Esophagus squamous epithelium (tissue), 5 donors: ENCODE measurements around the gene CT45A8. TPM values are rescaled to one million over a fixed set of nuclear protein-coding genes. Genes with fewer than 3 reads are reported as not detected.
"Not testable (repeated sequence)": the region's sequence is repeated elsewhere in the genome, so short reads cannot be mapped to it uniquely, and the experiment has no call there.

Experiments
- DNase-seq: peaks from one replicate; lab custom pipeline; 2025; lab: John Stamatoyannopoulos, UW
- H3K27ac ChIP-seq, 4 donors: fragments of 200-600 bp; sonication (generic); one replicate each; pipeline ENCODE4 v1.5.1; 2016 to 2019; ENCODE audit warnings: mild to moderate bottlenecking in 1 of 4
- H3K27me3 ChIP-seq, 4 donors: fragments of 200-600 bp; sonication (generic); 1 replicate in 3 of 4; 2 replicates in 1 of 4; pipeline versions ENCODE4 v1.5.1 to v1.6.0; 2017 to 2021; ENCODE audit warnings: antibody characterized with exemption in 1 of 4
- H3K36me3 ChIP-seq, 3 donors: fragments of 200-600 bp; sonication (generic); one replicate each; pipeline ENCODE4 v1.5.1; 2016 to 2019
- H3K4me1 ChIP-seq, 3 donors: fragments of 200-600 bp; sonication (generic); one replicate each; pipeline ENCODE4 v1.5.1; 2017 to 2019
- H3K4me3 ChIP-seq, 4 donors: fragments of 200-600 bp; sonication (generic); 1 replicate in 3 of 4; 2 replicates in 1 of 4; pipeline ENCODE4 v1.5.1; 2016 to 2019; ENCODE audit warnings: mild to moderate bottlenecking in 2 of 4, moderate library complexity in 1 of 4
- H3K9me3 ChIP-seq, 3 donors: fragments of 200-600 bp; sonication (generic); one replicate each; pipeline ENCODE4 v1.5.1; 2016 to 2019
- CTCF ChIP-seq, 6 experiments: fragments of 450-650 bp in 4 of 6; fragments of 200-600 bp in 2 of 6; sonication (generic) in 2 of 6; IDR thresholded peaks; one replicate each; pipeline ENCODE4 v1.5.1; 2016 to 2019; ENCODE audit warnings: antibody characterized with exemption in 6 of 6, mild to moderate bottlenecking in 4 of 6, moderate library complexity in 4 of 6
- POLR2A ChIP-seq, 4 donors: fragments of 450-650 bp; IDR thresholded peaks; one replicate each; pipeline ENCODE4 v1.6.1; 2017; ENCODE audit warnings: antibody characterized with exemption in 4 of 4, mild to moderate bottlenecking in 4 of 4, moderate library complexity in 3 of 4
- WGBS, 2 donors: methylation state at CpG; one replicate each; pipeline ENCODE4 v1.1.5; 2018; 5-methylcytosine and 5-hydroxymethylcytosine counted together
- intact Hi-C: fragments of 100-400 bp; cut with DNase I; formaldehyde crosslinking; loops from one replicate; pipeline ENCODE4 v1.15.0; 2022
- total RNA-seq, 4 donors: library from RNA; depleted of rRNA; stranded (reverse); fragments of >200 nt; gene quantifications; one replicate each; pipeline ENCODE4 v1.1.0, GENCODE V29; 2016
- donor health status: DM: yes; HTN: yes; CAD: no.

CT45A8 gene, protein sequence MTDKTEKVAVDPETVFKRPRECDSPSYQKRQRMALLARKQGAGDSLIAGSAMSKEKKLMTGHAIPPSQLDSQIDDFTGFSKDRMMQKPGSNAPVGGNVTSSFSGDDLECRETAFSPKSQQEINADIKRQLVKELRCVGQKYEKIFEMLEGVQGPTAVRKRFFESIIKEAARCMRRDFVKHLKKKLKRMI
- total RNA-seq = not detected

GRCh38 chrX:135854438-135854837, at the start of gene CT45A8:
CT45A8 (minus strand) TSS chrX:135854538; CDS start chrX:135850783, 3,755 bp downstream.
- H3K4me1 ChIP-seq, H3K9me3 ChIP-seq, H3K27ac ChIP-seq, H3K4me3 ChIP-seq, H3K36me3 ChIP-seq, H3K27me3 ChIP-seq, DNase-seq, intact Hi-C loops: not testable (repeated sequence)
- no CpG with 5 or more reads among the region's 17 CpGs for WGBS, 2 donors

DNA sequence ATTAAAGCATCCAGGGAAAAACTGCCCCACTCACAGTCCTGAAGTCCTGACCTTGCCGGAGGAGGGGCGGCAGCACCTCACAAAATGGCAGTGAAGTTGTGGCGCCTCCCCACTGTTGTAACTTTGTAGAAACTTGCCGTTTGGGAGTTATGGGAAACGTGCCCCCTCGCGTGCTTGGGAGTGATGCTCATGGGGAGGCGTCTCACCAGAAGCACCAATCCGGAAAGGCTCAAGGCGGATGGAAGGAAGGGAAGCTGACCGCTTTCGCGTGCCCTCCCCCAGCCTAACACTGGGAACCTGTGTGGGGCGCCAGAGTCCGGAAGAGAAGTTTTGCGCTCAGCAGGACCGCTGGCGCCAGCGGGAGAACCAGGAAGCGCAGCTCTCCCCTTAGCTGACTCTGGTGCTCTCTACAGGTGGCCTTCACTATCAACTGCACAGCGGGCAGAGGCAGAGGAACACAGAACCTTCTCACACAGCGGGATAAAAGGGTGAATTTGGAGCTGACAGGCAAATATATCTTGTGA, 39.0 kb upstream of the CT45A8 start, which contains the start of the genes CT45A10 and SAGE1:
TSS of gene CT45A10 (minus strand) at position 151 of the 524 bp plus-strand sequence. CDS start 8,100 bp downstream, outside the sequence.
TSS of gene SAGE1 (plus strand) at position 423 of the 524 bp plus-strand sequence. CDS start 2,527 bp downstream, outside the sequence.
- Histone ChIP-seq H3K36me3 (no peaks in the 10 kb centered on the region), H3K4me1 (no peaks in the 10 kb centered on the region), H3K27ac (no peak within 1 kb of the TSS), H3K4me3 (no peak within 1 kb of the TSS), H3K27me3 (no peaks in the 10 kb centered on the region), H3K9me3 (no peaks in the 10 kb centered on the region)
- TF ChIP-seq POLR2A (IDR thresholded peaks at IDR 0.05) (no peak), CTCF (IDR thresholded peaks at IDR 0.05) (no peak)
- intact Hi-C loops = no loop called here
- 84% methylated on average over 22 of the region's 22 CpGs; no CpG with 5 or more reads in 1 of the 2 donors for WGBS, 2 donors
- no peak for DNase-seq

DNA sequence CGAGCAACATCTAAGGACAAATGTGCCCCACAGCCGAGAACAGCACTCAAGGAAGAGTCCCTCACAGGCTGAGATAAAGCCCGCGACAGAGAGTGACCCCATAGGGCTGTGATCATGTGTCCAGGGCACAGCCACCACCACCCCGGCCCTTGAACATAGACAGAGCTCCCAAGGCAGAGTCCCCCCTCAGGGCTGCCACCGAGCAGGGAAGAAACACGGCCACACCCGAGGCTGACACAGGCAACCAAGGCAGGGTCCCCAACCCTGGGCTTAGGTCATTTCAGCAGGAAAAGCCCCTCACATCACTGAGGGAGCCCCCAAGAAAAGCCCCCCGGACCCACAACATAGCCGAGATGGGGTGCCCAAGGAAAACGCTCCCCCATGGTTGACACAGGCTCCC, 38.4 kb upstream of the CT45A8 start:
- no peak for DNase-seq
- no peaks in the 10 kb centered on the region for H3K27me3 ChIP-seq
- H3K9me3 ChIP-seq = no peaks in the 10 kb centered on the region
- intact Hi-C loops = no loop called here
- no peak overlapping the region for H3K27ac ChIP-seq
- no peak overlapping the region for H3K4me3 ChIP-seq
- no peaks in the 10 kb centered on the region for H3K36me3 ChIP-seq
- H3K4me1 ChIP-seq = no peaks in the 10 kb centered on the region
- WGBS, 2 donors = 94 to 100% methylated on average over 1 to 3 of the region's 11 CpGs
- no peak for TF ChIP-seq CTCF (IDR thresholded peaks at IDR 0.05)
- TF ChIP-seq POLR2A (IDR thresholded peaks at IDR 0.05) = no peak

DNA sequence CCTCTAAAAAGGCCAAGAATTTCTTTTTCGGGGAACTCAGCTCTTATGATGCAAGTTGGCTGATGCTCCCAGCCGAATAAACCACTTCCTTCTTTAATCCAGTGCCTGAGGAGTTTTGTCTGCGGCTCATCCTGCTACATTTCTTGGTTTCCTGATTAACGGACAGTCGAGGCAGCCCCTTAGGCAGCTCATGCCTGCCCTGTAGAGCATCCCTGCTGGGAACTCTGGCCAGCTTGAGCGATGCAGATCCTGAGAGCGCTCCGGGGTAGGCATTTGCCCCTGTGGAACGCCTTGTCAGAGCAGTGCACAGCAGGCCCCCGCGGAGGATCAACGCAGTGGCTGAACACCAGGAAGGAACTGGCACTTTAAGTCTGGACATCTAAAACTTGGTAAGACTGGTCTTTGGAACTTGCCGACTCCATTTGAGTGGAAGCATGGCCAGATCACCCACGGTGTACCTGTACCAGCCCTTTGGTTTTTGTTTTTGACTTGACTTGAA, 35.8 kb upstream of the CT45A8 start:
- Histone ChIP-seq H3K9me3 (no peaks in the 10 kb centered on the region), H3K4me3 (no peak overlapping the region), H3K4me1 (no peaks in the 10 kb centered on the region), H3K27ac (no peak overlapping the region), H3K36me3 (no peaks in the 10 kb centered on the region), H3K27me3 (no peaks in the 10 kb centered on the region)
- WGBS, 2 donors = 76 to 91% methylated on average over 7 of the region's 14 CpGs
- TF ChIP-seq CTCF (IDR thresholded peaks at IDR 0.05) = no peak
- no peak for TF ChIP-seq POLR2A (IDR thresholded peaks at IDR 0.05)
- intact Hi-C loops = no loop called here
- DNase-seq = no peak

DNA sequence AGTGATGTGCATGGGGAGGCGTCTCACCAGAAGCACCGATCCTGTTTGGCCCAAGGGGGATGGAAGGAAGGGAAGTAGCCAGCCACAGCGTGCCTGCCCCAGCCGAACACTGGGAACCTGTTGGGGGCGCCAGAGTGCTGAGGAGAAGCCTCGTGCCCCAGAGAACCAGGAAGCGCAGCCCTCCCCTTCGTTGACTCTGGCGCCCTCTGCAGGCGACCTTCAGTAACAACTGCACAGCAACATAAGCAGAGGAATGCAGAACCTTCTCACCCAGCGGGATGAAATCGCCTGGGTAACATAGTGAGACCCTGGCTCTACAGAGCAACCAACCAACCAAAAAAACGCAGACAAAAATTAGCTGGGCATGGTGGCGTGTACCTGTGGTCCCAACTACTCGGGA, 34.6 kb upstream of the CT45A8 start:
- H3K9me3 ChIP-seq, intact Hi-C loops, H3K27ac ChIP-seq, H3K36me3 ChIP-seq, H3K27me3 ChIP-seq, H3K4me1 ChIP-seq, DNase-seq, H3K4me3 ChIP-seq: not testable (repeated sequence)
- WGBS, 2 donors = 65 to 76% methylated on average over 3 to 4 of the region's 15 CpGs

DNA sequence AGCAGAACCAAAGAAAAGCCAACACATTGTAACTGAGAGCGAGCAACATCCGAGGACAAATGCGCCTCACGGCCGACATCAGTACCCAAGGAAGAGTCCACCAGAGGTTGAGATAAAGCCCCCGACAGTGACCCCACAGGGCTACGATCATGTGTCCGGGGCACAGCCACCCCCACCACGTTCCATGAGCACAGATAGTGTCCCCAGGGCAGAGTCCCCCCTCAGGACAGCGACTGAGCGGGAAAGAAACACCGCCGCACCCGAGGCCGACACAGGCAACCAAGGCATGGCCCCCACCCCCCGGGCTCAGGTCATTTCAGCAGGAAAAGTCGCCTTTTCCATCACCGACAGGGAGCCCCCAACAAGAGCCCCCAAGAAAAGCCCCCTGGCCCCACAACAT, 33.9 kb upstream of the CT45A8 start:
- H3K4me3 ChIP-seq, H3K4me1 ChIP-seq, DNase-seq, H3K36me3 ChIP-seq, H3K27ac ChIP-seq, H3K27me3 ChIP-seq, intact Hi-C loops, H3K9me3 ChIP-seq: not testable (repeated sequence)
- WGBS, 2 donors = 85 to 87% methylated on average over 8 to 10 of the region's 18 CpGs

GRCh38 chrX:135882741-135883140, 28.4 kb upstream of the CT45A8 start:
- H3K27me3 ChIP-seq, DNase-seq, intact Hi-C loops, H3K36me3 ChIP-seq, H3K4me1 ChIP-seq, H3K4me3 ChIP-seq, H3K9me3 ChIP-seq, H3K27ac ChIP-seq: not testable (repeated sequence)
- 49 to 60% methylated on average over 4 of the region's 5 CpGs for WGBS, 2 donors

DNA sequence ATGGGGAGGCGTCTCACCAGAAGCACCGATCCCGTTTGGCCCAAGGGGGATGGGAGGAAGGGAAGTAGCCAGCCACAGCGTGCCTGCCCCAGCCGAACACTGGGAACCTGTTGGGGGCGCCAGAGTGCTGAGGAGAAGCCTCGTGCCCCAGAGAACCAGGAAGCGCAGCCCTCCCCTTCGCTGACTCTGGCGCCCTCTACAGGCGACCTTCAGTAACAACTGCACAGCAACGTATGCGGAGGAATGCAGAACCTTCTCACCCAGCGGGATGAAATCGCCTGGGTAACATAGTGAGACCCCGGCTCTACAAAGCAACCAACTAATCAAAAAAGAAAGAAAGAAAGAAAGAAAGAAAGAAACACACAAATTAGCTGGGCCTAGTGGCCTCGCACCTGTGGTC, 17.4 kb upstream of the CT45A8 start, which contains the start of gene CT45A9:
TSS of gene CT45A9 (minus strand) at position 101 of the 400 bp plus-strand sequence. CDS start 3,751 bp downstream, outside the sequence.
- H3K27me3 ChIP-seq, intact Hi-C loops, H3K36me3 ChIP-seq, H3K4me1 ChIP-seq, H3K4me3 ChIP-seq, H3K27ac ChIP-seq, H3K9me3 ChIP-seq, DNase-seq: not testable (repeated sequence)
- WGBS, 2 donors = no CpG with 5 or more reads among the region's 17 CpGs

DNA sequence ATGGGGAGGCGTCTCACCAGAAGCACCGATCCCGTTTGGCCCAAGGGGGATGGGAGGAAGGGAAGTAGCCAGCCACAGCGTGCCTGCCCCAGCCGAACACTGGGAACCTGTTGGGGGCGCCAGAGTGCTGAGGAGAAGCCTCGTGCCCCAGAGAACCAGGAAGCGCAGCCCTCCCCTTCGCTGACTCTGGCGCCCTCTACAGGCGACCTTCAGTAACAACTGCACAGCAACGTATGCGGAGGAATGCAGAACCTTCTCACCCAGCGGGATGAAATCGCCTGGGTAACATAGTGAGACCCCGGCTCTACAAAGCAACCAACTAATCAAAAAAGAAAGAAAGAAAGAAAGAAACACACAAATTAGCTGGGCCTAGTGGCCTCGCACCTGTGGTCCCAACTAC, 17.2 kb downstream of the CT45A8 start, which contains the start of gene CT45A7:
TSS of gene CT45A7 (minus strand) at position 101 of the 400 bp plus-strand sequence. CDS start 3,747 bp downstream, outside the sequence.
- H3K4me3 ChIP-seq, intact Hi-C loops, H3K27me3 ChIP-seq, H3K9me3 ChIP-seq, H3K27ac ChIP-seq, H3K4me1 ChIP-seq, H3K36me3 ChIP-seq, DNase-seq: not testable (repeated sequence)
- WGBS, 2 donors = no CpG with 5 or more reads among the region's 17 CpGs

DNA sequence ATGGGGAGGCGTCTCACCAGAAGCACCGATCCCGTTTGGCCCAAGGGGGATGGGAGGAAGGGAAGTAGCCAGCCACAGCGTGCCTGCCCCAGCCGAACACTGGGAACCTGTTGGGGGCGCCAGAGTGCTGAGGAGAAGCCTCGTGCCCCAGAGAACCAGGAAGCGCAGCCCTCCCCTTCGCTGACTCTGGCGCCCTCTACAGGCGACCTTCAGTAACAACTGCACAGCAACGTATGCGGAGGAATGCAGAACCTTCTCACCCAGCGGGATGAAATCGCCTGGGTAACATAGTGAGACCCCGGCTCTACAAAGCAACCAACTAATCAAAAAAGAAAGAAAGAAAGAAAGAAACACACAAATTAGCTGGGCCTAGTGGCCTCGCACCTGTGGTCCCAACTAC, 34.4 kb downstream of the CT45A8 start, which contains the start of gene CT45A2:
TSS of gene CT45A2 (minus strand) at position 101 of the 400 bp plus-strand sequence. CDS start 3,747 bp downstream, outside the sequence.
- DNase-seq, intact Hi-C loops, H3K27ac ChIP-seq, H3K9me3 ChIP-seq, H3K4me3 ChIP-seq, H3K27me3 ChIP-seq, H3K36me3 ChIP-seq, H3K4me1 ChIP-seq: not testable (repeated sequence)
- no CpG with 5 or more reads among the region's 17 CpGs for WGBS, 2 donors
